SU-DHL-6 (cell line): Measurements from ENCODE around the gene C14orf132.

Source experiments
- H2AFZ ChIP-seq: fragments of 200-600 bp; sonication (generic); 2 replicates; pipeline ENCODE4 v1.6.1; 2014; ENCODE audit warnings: low read depth, mild to moderate bottlenecking, moderate library complexity, mixed read lengths, antibody characterized with exemption, low read length; ENCODE audit not compliant: severe bottlenecking
- H3F3A ChIP-seq: fragments of 200-600 bp; shearing (Covaris generic); 2 replicates; pipeline ENCODE4 v1.6.0; 2016; ENCODE audit warnings: antibody characterized with exemption, mild to moderate bottlenecking; ENCODE audit not compliant: insufficient read depth
- H3K27ac ChIP-seq: fragments of 200-600 bp; sonication (generic); 2 replicates; pipeline ENCODE4 v1.5.1; 2016; ENCODE audit warnings: low read depth, mild to moderate bottlenecking, low read length, moderate library complexity, mixed read lengths
- H3K27me3 ChIP-seq: fragments of 200-600 bp; sonication (generic), shearing (Covaris generic); 2 replicates; pipeline ENCODE4 v1.6.0; 2014; ENCODE audit warnings: mild to moderate bottlenecking, low read length
- H3K36me3 ChIP-seq: fragments of 200-600 bp; sonication (generic); 2 replicates; pipeline ENCODE4 v1.6.1; 2014; ENCODE audit warnings: mild to moderate bottlenecking, low read length, mixed read lengths
- H3K4me2 ChIP-seq: fragments of 300-600, 200-600 bp; shearing (Covaris generic), sonication (generic); 2 replicates; pipeline ENCODE4 v1.6.0; 2014; ENCODE audit warnings: low read length, low read depth, mild to moderate bottlenecking; ENCODE audit not compliant: poor library complexity, severe bottlenecking
- H3K4me3 ChIP-seq: fragments of 200-600 bp; sonication (generic); 2 replicates; pipeline ENCODE4 v1.5.1; 2014; ENCODE audit warnings: antibody characterized with exemption, low read length, mild to moderate bottlenecking, mixed read lengths; ENCODE audit not compliant: insufficient read depth, poor library complexity, severe bottlenecking
- H3K79me2 ChIP-seq: fragments of 200-600 bp; sonication (generic); 2 replicates; pipeline ENCODE4 v1.6.1; 2014; ENCODE audit warnings: mild to moderate bottlenecking, low read length, moderate library complexity; ENCODE audit not compliant: insufficient read depth
- H3K9ac ChIP-seq: fragments of 200-600 bp; sonication (generic); 2 replicates; pipeline ENCODE4 v1.7.0; 2014; ENCODE audit warnings: mild to moderate bottlenecking, low read length
- H3K9me2 ChIP-seq: fragments of 200-600 bp; sonication (generic); replicated peaks from 2 replicates; pipeline ENCODE4 v1.6.1; 2014; ENCODE audit warnings: low read length; ENCODE audit not compliant: insufficient read depth
- H3K9me3 ChIP-seq: fragments of 200-600 bp; sonication (generic); 2 replicates; pipeline ENCODE4 v1.6.1; 2014; ENCODE audit warnings: low read length, mixed read lengths; ENCODE audit not compliant: insufficient read depth
- H4K20me1 ChIP-seq: fragments of 200-600 bp; sonication (generic); 2 replicates; pipeline ENCODE4 v1.6.1; 2014; ENCODE audit warnings: low read depth, mild to moderate bottlenecking, antibody characterized with exemption, low read length, moderate library complexity, mixed read lengths
- CTCF ChIP-seq: fragments of 200-600 bp; sonication (generic); IDR thresholded peaks from one replicate; pipeline ENCODE4 v1.5.1; 2017; ENCODE audit warnings: antibody characterized with exemption, mild to moderate bottlenecking, low read length, moderate library complexity; ENCODE audit not compliant: insufficient read depth, poor library complexity, severe bottlenecking
- EZH2phosphoT487 ChIP-seq: fragments of 200-600 bp; sonication (generic), shearing (Covaris generic); conservative IDR thresholded peaks from 2 replicates; pipeline ENCODE4 v1.6.1; 2018; ENCODE audit warnings: mild to moderate bottlenecking, antibody characterized with exemption, low read length, moderate library complexity, mixed read lengths

C14orf132 gene

GRCh38 chr14:96055065-96055752 lies 16.0 kb downstream of the C14orf132 start:
- Histone ChIP-seq H3K4me2 (no peak overlapping the region), H4K20me1 (no peaks in the 10 kb centered on the region), H3F3A (no peaks in the 10 kb centered on the region), H3K9ac (no peak overlapping the region), H2AFZ (no peak overlapping the region), H3K36me3 (no peaks in the 10 kb centered on the region), H3K79me2 (no peaks in the 10 kb centered on the region), H3K9me3 (no peaks in the 10 kb centered on the region), H3K9me2 (no peaks in the 10 kb centered on the region), H3K27me3 (no peaks in the 10 kb centered on the region), H3K4me3 (no peak overlapping the region), H3K27ac (no peak overlapping the region)
- TF ChIP-seq CTCF (no peak), EZH2phosphoT487 (no peak)

GRCh38 chr14:96055753-96056508 lies 16.8 kb downstream of the C14orf132 start:
- H3F3A ChIP-seq = no peaks in the 10 kb centered on the region
- H3K4me2 ChIP-seq = no peak overlapping the region
- no peaks in the 10 kb centered on the region for H3K27me3 ChIP-seq
- no peaks in the 10 kb centered on the region for H3K36me3 ChIP-seq
- no peak overlapping the region for H3K4me3 ChIP-seq
- H4K20me1 ChIP-seq = no peaks in the 10 kb centered on the region
- TF ChIP-seq EZH2phosphoT487 (no peak), CTCF (no peak)
- H3K9me2 ChIP-seq = no peaks in the 10 kb centered on the region
- no peak overlapping the region for H3K27ac ChIP-seq
- H3K79me2 ChIP-seq = no peaks in the 10 kb centered on the region
- no peak overlapping the region for H2AFZ ChIP-seq
- H3K9ac ChIP-seq = no peak overlapping the region
- H3K9me3 ChIP-seq = no peaks in the 10 kb centered on the region

- H3F3A ChIP-seq = no peaks in the 10 kb centered on the region
- H3K27ac ChIP-seq = no peak overlapping the region
- no peaks in the 10 kb centered on the region for H4K20me1 ChIP-seq
- H2AFZ ChIP-seq = no peak overlapping the region
- H3K4me3 ChIP-seq = no peak overlapping the region
- no peaks in the 10 kb centered on the region for H3K9me3 ChIP-seq
- no peaks in the 10 kb centered on the region for H3K36me3 ChIP-seq
- no peaks in the 10 kb centered on the region for H3K27me3 ChIP-seq
- H3K9me2 ChIP-seq = no peaks in the 10 kb centered on the region
- no peaks in the 10 kb centered on the region for H3K79me2 ChIP-seq
- no peak for TF ChIP-seq EZH2phosphoT487
- no peak for TF ChIP-seq CTCF
- no peak overlapping the region for H3K4me2 ChIP-seq
- no peak overlapping the region for H3K9ac ChIP-seq
Observed at GRCh38 chr14:96056509-96057422, 17.6 kb downstream of the C14orf132 start.
